K562 (cell line): ENCODE measurements around the gene FUCA2. TPM values are rescaled to one million over a fixed set of nuclear protein-coding genes. Genes with fewer than 3 reads are reported as not detected.

Experiments used
- CEBPG ChIP-seq, 3 experiments: fragments of 200-800 bp in 1 of 3; sonication (Bioruptor generic) in 1 of 3; sonication (generic) in 1 of 3; formaldehyde crosslinking in 1 of 3; IDR thresholded peaks in 2 of 3; conservative IDR thresholded peaks in 1 of 3; 2 replicates each; pipeline versions ENCODE4 v1.6.1 to v1.8.0; 2016 to 2022; ENCODE audit warnings: missing compliant biosample characterization in 2 of 3, missing genetic modification characterization in 2 of 3, mild to moderate bottlenecking in 1 of 3, missing genetic modification reagents in 1 of 3
- JUNB ChIP-seq: fragments of 450-650 bp; formaldehyde crosslinking; conservative IDR thresholded peaks from 2 replicates; pipeline ENCODE4 v1.4.0; 2020; ENCODE audit warnings: mild to moderate bottlenecking
- KHSRP ChIP-seq: fragments of 450-650 bp; IDR thresholded peaks from 2 replicates; pipeline ENCODE4 v1.6.1; 2017
- MEIS2 ChIP-seq: fragments of 450-650 bp; IDR thresholded peaks from 2 replicates; pipeline ENCODE4 v1.6.1; 2014; ENCODE audit warnings: mild to moderate bottlenecking; ENCODE audit not compliant: partially characterized antibody
- MTF1 ChIP-seq: fragments of 250-450 bp; sonication (Bioruptor Pico); IDR thresholded peaks from 2 replicates; pipeline ENCODE4 v1.9.0; 2021; ENCODE audit warnings: moderate library complexity, mild to moderate bottlenecking, inconsistent platforms, borderline replicate concordance
- POLR2G ChIP-seq: fragments of 200-400 bp; formaldehyde crosslinking; IDR thresholded peaks from 2 replicates; pipeline ENCODE4 v1.6.1; 2017; ENCODE audit warnings: low read depth, mild to moderate bottlenecking, antibody characterized with exemption, low read length, moderate library complexity
- POLR2H ChIP-seq: IDR thresholded peaks from 2 replicates; pipeline ENCODE4 v1.6.1; 2016; ENCODE audit warnings: missing genetic modification characterization, low read depth, mild to moderate bottlenecking, control low read depth, missing compliant biosample characterization, moderate library complexity
- SMARCA5 ChIP-seq: fragments of 450-650 bp; IDR thresholded peaks from 2 replicates; pipeline ENCODE4 v1.6.1; 2016
- SREBF2 ChIP-seq: sonication (generic); formaldehyde crosslinking; IDR thresholded peaks from 2 replicates; pipeline ENCODE4 v1.4.0; 2020; ENCODE audit warnings: mild to moderate bottlenecking, missing genetic modification reagents
- XRCC3 ChIP-seq: fragments of 450-650 bp; IDR thresholded peaks from 2 replicates; pipeline ENCODE4 v1.6.1; 2017; ENCODE audit warnings: mild to moderate bottlenecking, moderate library complexity
- YY1 ChIP-seq, 3 experiments: IDR thresholded peaks; 2 replicates each; pipeline ENCODE4 v1.6.1; 2011; ENCODE audit warnings: low read length in 2 of 3, mild to moderate bottlenecking in 2 of 3, moderate library complexity in 2 of 3, borderline replicate concordance in 1 of 3, control low read depth in 1 of 3, low read depth in 1 of 3; ENCODE audit not compliant: insufficient read depth in 3 of 3, insufficient replicate concordance in 2 of 3, control insufficient read depth in 1 of 3, insufficient read length in 1 of 3; ENCODE audit errors: extremely low read depth in 1 of 3
- ZNF584 ChIP-seq: fragments of 200-800 bp; sonication (Bioruptor generic); IDR thresholded peaks from 2 replicates; pipeline ENCODE4 v1.6.1; 2016; ENCODE audit warnings: low read depth, mild to moderate bottlenecking, missing genetic modification characterization, missing compliant biosample characterization
- ZNF589 ChIP-seq: fragments of 200-800 bp; sonication (Bioruptor generic); IDR thresholded peaks from 2 replicates; pipeline ENCODE4 v1.6.1; 2016; ENCODE audit warnings: low read depth, missing genetic modification characterization, missing compliant biosample characterization
- ZNF75A ChIP-seq: fragments of 450-650 bp; formaldehyde crosslinking; IDR thresholded peaks from 2 replicates; pipeline ENCODE4 v1.4.0; 2020; ENCODE audit warnings: mild to moderate bottlenecking
- polyA plus RNA-seq, 8 experiments: library from polyadenylated mRNA; depleted of rRNA in 4 of 8; stranded (reverse) in 5 of 8; unstranded in 3 of 8; fragments of >200 nt; fragmentation: Nextera tagmentation in 2 of 8; fragmentation: Illumina TruSeq in 1 of 8; extraction: Ambion mirVana in 2 of 8; extraction: Trizol in 1 of 8; gene quantifications; 2 replicates each; pipeline versions ENCODE4 v1.2.1 to v1.2.3, GENCODE V29; 2011 to 2014; ENCODE audit warnings: inconsistent platforms in 1 of 8, missing spikeins in 1 of 8
- total RNA-seq, 7 experiments: library from RNA; depleted of rRNA in 6 of 7; stranded (reverse); fragments of >200 nt in 6 of 7; fragmentation: Illumina TruSeq in 2 of 7; extraction: Trizol in 2 of 7; gene quantifications; 2 replicates each; pipeline versions ENCODE4 v1.2.1 to v1.2.3, GENCODE V29; 2011 to 2021; ENCODE audit warnings: low replicate concordance in 1 of 7
- TF ChIP-seq, protein P1 (sequence below): fragments of 450-650 bp; IDR thresholded peaks from 2 replicates; pipeline ENCODE4 v1.6.1; 2017; ENCODE audit warnings: antibody characterized with exemption
- TF ChIP-seq, protein P2 (sequence below): fragments of 450-650 bp; IDR thresholded peaks from 2 replicates; pipeline ENCODE4 v1.6.1; 2016
- TF ChIP-seq, protein P3 (sequence below): fragments of 450-650 bp; formaldehyde crosslinking; IDR thresholded peaks from 2 replicates; pipeline ENCODE4 v1.4.0; 2022; ENCODE audit warnings: missing genetic modification characterization
- TF ChIP-seq, protein P4 (sequence below): fragments of 250-450 bp; sonication (Bioruptor Pico); IDR thresholded peaks from 2 replicates; pipeline ENCODE4 v1.4.0; 2020; ENCODE audit warnings: mild to moderate bottlenecking
- TF ChIP-seq, protein P5 (sequence below), 2 experiments: fragments of 450-650 bp in 1 of 2; sonication (generic) in 1 of 2; formaldehyde crosslinking in 1 of 2; IDR thresholded peaks in 1 of 2; conservative IDR thresholded peaks in 1 of 2; 2 replicates each; pipeline versions ENCODE4 v1.6.1 to v1.8.1; 2016 to 2023; ENCODE audit warnings: mild to moderate bottlenecking in 2 of 2, moderate library complexity in 2 of 2, inconsistent platforms in 1 of 2, missing genetic modification reagents in 1 of 2

The FUCA2 gene
- total and polyA plus RNA-seq, 9 of the 15 experiments (the other 6 are each of a cell fraction or from before 2014, with no cell fraction given): 20.6 to 112 (median 79.3) TPM

DNA sequence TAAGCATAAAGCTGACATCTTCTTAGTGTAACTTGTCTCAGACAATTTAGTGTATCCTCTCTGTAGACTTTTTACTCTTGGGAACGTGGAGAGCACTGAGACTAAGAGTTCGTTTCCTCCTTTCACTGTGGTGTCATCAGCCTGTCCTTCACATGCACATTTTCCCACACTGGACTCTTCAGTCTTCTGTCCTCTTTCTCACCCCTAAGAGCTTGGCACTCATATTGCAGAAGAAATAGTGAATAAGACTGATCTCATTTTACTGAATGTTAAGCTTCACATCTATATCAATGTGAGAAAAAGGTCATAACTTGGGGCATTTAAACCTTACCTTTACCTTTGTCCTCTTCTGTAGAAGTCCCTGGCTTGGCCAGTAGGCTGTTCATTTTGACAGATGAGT is 25.6 kb downstream of the FUCA2 start (continued):
- TF ChIP-seq, protein P1, sequence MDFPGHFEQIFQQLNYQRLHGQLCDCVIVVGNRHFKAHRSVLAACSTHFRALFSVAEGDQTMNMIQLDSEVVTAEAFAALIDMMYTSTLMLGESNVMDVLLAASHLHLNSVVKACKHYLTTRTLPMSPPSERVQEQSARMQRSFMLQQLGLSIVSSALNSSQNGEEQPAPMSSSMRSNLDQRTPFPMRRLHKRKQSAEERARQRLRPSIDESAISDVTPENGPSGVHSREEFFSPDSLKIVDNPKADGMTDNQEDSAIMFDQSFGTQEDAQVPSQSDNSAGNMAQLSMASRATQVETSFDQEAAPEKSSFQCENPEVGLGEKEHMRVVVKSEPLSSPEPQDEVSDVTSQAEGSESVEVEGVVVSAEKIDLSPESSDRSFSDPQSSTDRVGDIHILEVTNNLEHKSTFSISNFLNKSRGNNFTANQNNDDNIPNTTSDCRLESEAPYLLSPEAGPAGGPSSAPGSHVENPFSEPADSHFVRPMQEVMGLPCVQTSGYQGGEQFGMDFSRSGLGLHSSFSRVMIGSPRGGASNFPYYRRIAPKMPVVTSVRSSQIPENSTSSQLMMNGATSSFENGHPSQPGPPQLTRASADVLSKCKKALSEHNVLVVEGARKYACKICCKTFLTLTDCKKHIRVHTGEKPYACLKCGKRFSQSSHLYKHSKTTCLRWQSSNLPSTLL: no peak
- TF ChIP-seq CEBPG (CRISPR knock-in tag; IDR thresholded peaks at IDR 0.05): no peak; the same call in 1 of the 2 replicates
- peak in 1 of 2 experiments; percentile 74; a peak in 2 of 4 replicates for TF ChIP-seq CEBPG (tag; conservative IDR thresholded peaks at IDR 0.05 in 1 of 2, IDR thresholded peaks at IDR 0.05 in 1 of 2)
- TF ChIP-seq ZNF589 (CRISPR knock-in tag): peak; percentile 78
- TF ChIP-seq, protein P2, sequence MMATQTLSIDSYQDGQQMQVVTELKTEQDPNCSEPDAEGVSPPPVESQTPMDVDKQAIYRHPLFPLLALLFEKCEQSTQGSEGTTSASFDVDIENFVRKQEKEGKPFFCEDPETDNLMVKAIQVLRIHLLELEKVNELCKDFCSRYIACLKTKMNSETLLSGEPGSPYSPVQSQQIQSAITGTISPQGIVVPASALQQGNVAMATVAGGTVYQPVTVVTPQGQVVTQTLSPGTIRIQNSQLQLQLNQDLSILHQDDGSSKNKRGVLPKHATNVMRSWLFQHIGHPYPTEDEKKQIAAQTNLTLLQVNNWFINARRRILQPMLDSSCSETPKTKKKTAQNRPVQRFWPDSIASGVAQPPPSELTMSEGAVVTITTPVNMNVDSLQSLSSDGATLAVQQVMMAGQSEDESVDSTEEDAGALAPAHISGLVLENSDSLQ: peak; percentile 28; the same call in 1 of the 2 replicates
- peak; percentile 80 for TF ChIP-seq ZNF75A (CRISPR knock-in tag)
- peak; percentile 51; the same call in 1 of the 2 replicates for TF ChIP-seq POLR2H (tag)
- no peak for TF ChIP-seq SMARCA5
- TF ChIP-seq KHSRP: no peak
- TF ChIP-seq JUNB (CRISPR knock-in tag): no peak
- TF ChIP-seq MTF1 (CRISPR knock-in tag): no peak
- TF ChIP-seq POLR2G: no peak
- TF ChIP-seq, protein P3, sequence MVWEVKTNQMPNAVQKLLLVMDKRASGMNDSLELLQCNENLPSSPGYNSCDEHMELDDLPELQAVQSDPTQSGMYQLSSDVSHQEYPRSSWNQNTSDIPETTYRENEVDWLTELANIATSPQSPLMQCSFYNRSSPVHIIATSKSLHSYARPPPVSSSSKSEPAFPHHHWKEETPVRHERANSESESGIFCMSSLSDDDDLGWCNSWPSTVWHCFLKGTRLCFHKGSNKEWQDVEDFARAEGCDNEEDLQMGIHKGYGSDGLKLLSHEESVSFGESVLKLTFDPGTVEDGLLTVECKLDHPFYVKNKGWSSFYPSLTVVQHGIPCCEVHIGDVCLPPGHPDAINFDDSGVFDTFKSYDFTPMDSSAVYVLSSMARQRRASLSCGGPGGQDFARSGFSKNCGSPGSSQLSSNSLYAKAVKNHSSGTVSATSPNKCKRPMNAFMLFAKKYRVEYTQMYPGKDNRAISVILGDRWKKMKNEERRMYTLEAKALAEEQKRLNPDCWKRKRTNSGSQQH (CRISPR knock-in tag): 0 out of 2 replicates have a peak, but pooled peaks have one; percentile 27
- TF ChIP-seq, protein P4, sequence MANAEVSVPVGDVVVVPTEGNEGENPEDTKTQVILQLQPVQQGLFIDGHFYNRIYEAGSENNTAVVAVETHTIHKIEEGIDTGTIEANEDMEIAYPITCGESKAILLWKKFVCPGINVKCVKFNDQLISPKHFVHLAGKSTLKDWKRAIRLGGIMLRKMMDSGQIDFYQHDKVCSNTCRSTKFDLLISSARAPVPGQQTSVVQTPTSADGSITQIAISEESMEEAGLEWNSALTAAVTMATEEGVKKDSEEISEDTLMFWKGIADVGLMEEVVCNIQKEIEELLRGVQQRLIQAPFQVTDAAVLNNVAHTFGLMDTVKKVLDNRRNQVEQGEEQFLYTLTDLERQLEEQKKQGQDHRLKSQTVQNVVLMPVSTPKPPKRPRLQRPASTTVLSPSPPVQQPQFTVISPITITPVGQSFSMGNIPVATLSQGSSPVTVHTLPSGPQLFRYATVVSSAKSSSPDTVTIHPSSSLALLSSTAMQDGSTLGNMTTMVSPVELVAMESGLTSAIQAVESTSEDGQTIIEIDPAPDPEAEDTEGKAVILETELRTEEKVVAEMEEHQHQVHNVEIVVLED (CRISPR knock-in tag): peak; percentile 5; the same call in 1 of the 2 replicates
- TF ChIP-seq XRCC3: no peak
- peak; percentile 15 for TF ChIP-seq MEIS2
- TF ChIP-seq, protein P5, sequence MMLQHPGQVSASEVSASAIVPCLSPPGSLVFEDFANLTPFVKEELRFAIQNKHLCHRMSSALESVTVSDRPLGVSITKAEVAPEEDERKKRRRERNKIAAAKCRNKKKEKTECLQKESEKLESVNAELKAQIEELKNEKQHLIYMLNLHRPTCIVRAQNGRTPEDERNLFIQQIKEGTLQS (IDR thresholded peaks at IDR 0.05): no peak; the same call in 1 of the 2 replicates
- TF ChIP-seq, protein P5 (CRISPR knock-in tag; conservative IDR thresholded peaks at IDR 0.05): no peak
- peak; percentile 49; the same call in 1 of the 2 replicates for TF ChIP-seq ZNF584 (CRISPR knock-in tag)
- no peak for TF ChIP-seq SREBF2 (CRISPR knock-in tag)
- TF ChIP-seq YY1 (IDR thresholded peaks at IDR 0.05; ENCODE audit: borderline replicate concordance in 1 of 3, control insufficient read depth in 1 of 3, extremely low read depth in 1 of 3, insufficient read depth in 3 of 3, insufficient read length in 1 of 3, insufficient replicate concordance in 2 of 3, low read depth in 1 of 3, low read length in 2 of 3): no peak
